ENCODE results near the gene ARL5B. TPM values are rescaled to one million over a fixed set of nuclear protein-coding genes. Genes with fewer than 3 reads are reported as not detected.

Gene ARL5B
- total RNA-seq (2014; rRNA removed) = 8.1 and 10.1 TPM in 2 replicates
- percentile 88 among the genes with signal in this experiment for Bru-seq, nascent RNA
- BruChase-seq, experiment 1, labeled RNA remaining after a 6-hour chase = percentile 93 among the genes with signal in this experiment
- percentile 95 among the genes with signal in this experiment for BruChase-seq, experiment 2, labeled RNA remaining after a 2-hour chase
- long read RNA-seq, full-length matches to known transcripts = 26 of 33 reads
- long read RNA-seq, partial matches to known transcripts = 1 of 33 reads
- long read RNA-seq, other reads (novel, unspliced or antisense) = 6 of 33 reads

- POLR2A ChIA-PET (ENCODE audit: unreplicated experiment) = interaction anchor here (0.6 kb wide), 3 partner anchors 9 to 51 kb away, joined by 5 to 7 read pairs (median 7); no protein-coding TSS in a partner anchor
- intact Hi-C loops (cut with micrococcal nuclease) = loop anchor here (2.0 kb wide), 1 partner anchor 48 kb away; no protein-coding TSS in a partner anchor
- no TSS peak for BruUV-seq (replicated peaks)
- Histone ChIP-seq H4K20me1 (ENCODE audit: low read length) (peaks cover 10% of the 10 kb centered on the region), H3K4me3 (ENCODE audit: low read length) (peak within 1 kb of the TSS; percentile 79), H3K79me2 (ENCODE audit: low read length) (peaks cover 57% of the 10 kb centered on the region), H3K27me3 (ENCODE audit: low read length) (no peaks in the 10 kb centered on the region), H2AFZ (ENCODE audit: low read length) (peak within 1 kb of the TSS; percentile 87), H3K9me2 (replicated peaks; ENCODE audit: low read length) (no peaks in the 10 kb centered on the region), H3K9ac (ENCODE audit: low read length) (peak within 1 kb of the TSS; percentile 94), H3K27ac (ENCODE audit: low read length) (peak within 1 kb of the TSS; percentile 79), H3K36me3 (ENCODE audit: low read depth, low read length) (no peaks in the 10 kb centered on the region), H3F3A (ENCODE audit: low read length, unreplicated experiment) (no peaks in the 10 kb centered on the region), H3K9me3 (ENCODE audit: low read length) (no peaks in the 10 kb centered on the region), H3K4me1 (ENCODE audit: insufficient read depth, low read length) (peaks cover 18% of the 10 kb centered on the region), H3K4me2 (ENCODE audit: low read length) (peak within 1 kb of the TSS; percentile 97)
- DNase-seq = peak; percentile 92
- peak; percentile 94 for ATAC-seq
- CTCF ChIA-PET = no interaction called here
- no peak for TF ChIP-seq EZH2phosphoT487 (IDR thresholded peaks at IDR 0.05; ENCODE audit: borderline replicate concordance, low read length)
- no peak for TF ChIP-seq EZH2 (IDR thresholded peaks at IDR 0.05; ENCODE audit: low read length, unreplicated experiment)
- no peak for TF ChIP-seq CTCF (conservative IDR thresholded peaks at IDR 0.05; ENCODE audit: low read depth, low read length)
Observed at GRCh38 chr10:18659125-18659818, at the start of gene ARL5B. ARL5B (plus strand) TSS chr10:18659431; CDS start chr10:18659638, 207 bp downstream.

- H3K9me2 ChIP-seq (replicated peaks; ENCODE audit: low read length) = no peaks in the 10 kb centered on the region
- CTCF ChIA-PET = no interaction called here
- POLR2A ChIA-PET (ENCODE audit: unreplicated experiment) = no interaction called here
- DNase-seq = peak; percentile 87
- H3K4me1 ChIP-seq (ENCODE audit: insufficient read depth, low read length) = peaks cover 74% of the 10 kb centered on the region
- H3K27ac ChIP-seq (ENCODE audit: low read length) = peak overlapping the region; percentile 98
- H3F3A ChIP-seq (ENCODE audit: low read length, unreplicated experiment) = peaks cover 9% of the 10 kb centered on the region
- no peaks in the 10 kb centered on the region for H3K27me3 ChIP-seq (ENCODE audit: low read length)
- no peak overlapping the region for H2AFZ ChIP-seq (ENCODE audit: low read length)
- H4K20me1 ChIP-seq (ENCODE audit: low read length) = no peaks in the 10 kb centered on the region
- no peaks in the 10 kb centered on the region for H3K9me3 ChIP-seq (ENCODE audit: low read length)
- peak; percentile 80 for ATAC-seq
- intact Hi-C loops (cut with micrococcal nuclease) = loop anchor here (2.0 kb wide), 2 partner anchors 40 to 48 kb away; partner anchors contain the start of genes ARL5B and NSUN6
- no TSS peak for BruUV-seq (replicated peaks)
- H3K36me3 ChIP-seq (ENCODE audit: low read depth, low read length) = no peaks in the 10 kb centered on the region
- H3K4me3 ChIP-seq (ENCODE audit: low read length) = peak overlapping the region; percentile 37; the same call in 1 of the 2 replicates
- peak overlapping the region; percentile 85 for H3K9ac ChIP-seq (ENCODE audit: low read length)
- peak overlapping the region; percentile 73 for H3K4me2 ChIP-seq (ENCODE audit: low read length)
- TF ChIP-seq EZH2phosphoT487 (IDR thresholded peaks at IDR 0.05; ENCODE audit: borderline replicate concordance, low read length) (no peak), CTCF (conservative IDR thresholded peaks at IDR 0.05; ENCODE audit: low read depth, low read length) (no peak), EZH2 (IDR thresholded peaks at IDR 0.05; ENCODE audit: low read length, unreplicated experiment) (no peak)
- H3K79me2 ChIP-seq (ENCODE audit: low read length) = no peaks in the 10 kb centered on the region
Observed at GRCh38 chr10:18610517-18610916, 48.7 kb upstream of the ARL5B start.

Data from PC-3 (cell line).